ENCODE measurements around the gene NIN. TPM values are rescaled to one million over a fixed set of nuclear protein-coding genes. Genes with fewer than 3 reads are reported as not detected.

Gene NIN
- total RNA-seq, 4 donors from 2014 or later, result 22.3 to 25.5 (median 22.5) TPM

DNA sequence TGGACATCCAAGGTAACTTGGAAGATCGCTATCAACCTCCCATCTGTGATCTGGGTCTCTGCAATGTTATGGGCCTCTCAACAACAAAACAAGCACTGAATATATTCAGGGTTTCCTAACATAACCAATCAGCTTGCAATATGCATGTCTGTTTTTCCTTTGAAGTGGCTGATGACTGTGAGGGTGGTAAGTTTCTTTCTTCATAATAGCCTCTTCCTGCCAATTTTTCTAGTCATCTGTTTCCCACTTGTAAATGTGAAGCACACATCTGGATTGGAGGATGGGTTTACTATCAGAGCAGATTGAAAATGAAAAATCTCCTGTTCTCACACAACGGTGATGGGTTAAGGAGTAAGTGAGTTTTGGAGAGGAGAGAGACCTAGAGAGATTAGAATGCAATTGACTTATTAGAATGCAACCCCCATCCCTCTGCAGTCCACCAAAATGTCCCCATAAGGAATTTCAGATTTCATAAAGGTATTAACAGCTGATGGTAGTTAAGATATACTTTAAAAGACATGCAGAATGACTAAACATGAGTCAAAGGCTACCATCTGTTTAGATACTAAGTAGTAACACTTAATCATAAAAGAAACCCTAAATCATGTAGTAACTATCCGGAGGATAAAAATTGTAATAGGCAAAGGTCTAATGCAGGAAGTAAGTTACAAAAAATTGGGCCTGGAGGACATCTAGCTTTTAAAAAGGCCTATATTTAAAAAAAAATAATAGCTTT, 104.4 kb downstream of the NIN start:
- Histone ChIP-seq H3K36me3 (peaks cover 20 to 31% of the 10 kb centered on the region in 2 donors), H3K4me1 (no peaks in the 10 kb centered on the region), H3K9me3 (no peaks in the 10 kb centered on the region), H3K27me3 (no peaks in the 10 kb centered on the region), H3K4me3 (replicated peaks in 1 of 3) (no peak overlapping the region), H3K27ac (no peak overlapping the region)
- TF ChIP-seq, protein P1, sequence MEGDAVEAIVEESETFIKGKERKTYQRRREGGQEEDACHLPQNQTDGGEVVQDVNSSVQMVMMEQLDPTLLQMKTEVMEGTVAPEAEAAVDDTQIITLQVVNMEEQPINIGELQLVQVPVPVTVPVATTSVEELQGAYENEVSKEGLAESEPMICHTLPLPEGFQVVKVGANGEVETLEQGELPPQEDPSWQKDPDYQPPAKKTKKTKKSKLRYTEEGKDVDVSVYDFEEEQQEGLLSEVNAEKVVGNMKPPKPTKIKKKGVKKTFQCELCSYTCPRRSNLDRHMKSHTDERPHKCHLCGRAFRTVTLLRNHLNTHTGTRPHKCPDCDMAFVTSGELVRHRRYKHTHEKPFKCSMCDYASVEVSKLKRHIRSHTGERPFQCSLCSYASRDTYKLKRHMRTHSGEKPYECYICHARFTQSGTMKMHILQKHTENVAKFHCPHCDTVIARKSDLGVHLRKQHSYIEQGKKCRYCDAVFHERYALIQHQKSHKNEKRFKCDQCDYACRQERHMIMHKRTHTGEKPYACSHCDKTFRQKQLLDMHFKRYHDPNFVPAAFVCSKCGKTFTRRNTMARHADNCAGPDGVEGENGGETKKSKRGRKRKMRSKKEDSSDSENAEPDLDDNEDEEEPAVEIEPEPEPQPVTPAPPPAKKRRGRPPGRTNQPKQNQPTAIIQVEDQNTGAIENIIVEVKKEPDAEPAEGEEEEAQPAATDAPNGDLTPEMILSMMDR (IDR thresholded peaks at IDR 0.05), result no peak
- no peak for TF ChIP-seq POLR2A (IDR thresholded peaks at IDR 0.05)
- WGBS, 2 donors, result 86% methylated on average over 3 of the region's 3 CpGs
- no peak for DNase-seq
- intact Hi-C loops (cut with DNase I), result no loop called here

- H3K9me3 ChIP-seq, result no peaks in the 10 kb centered on the region
- H3K4me3 ChIP-seq (replicated peaks in 1 of 3), result no peak overlapping the region
- peaks cover 20 to 31% of the 10 kb centered on the region in 2 donors for H3K36me3 ChIP-seq
- H3K27ac ChIP-seq, result no peak overlapping the region
- 82 to 93% methylated on average over 5 of the region's 5 CpGs for WGBS, 2 donors
- no peak for TF ChIP-seq POLR2A (IDR thresholded peaks at IDR 0.05)
- TF ChIP-seq, protein P1 (IDR thresholded peaks at IDR 0.05), result no peak
- intact Hi-C loops (cut with DNase I), result no loop called here
- no peak for DNase-seq
- no peaks in the 10 kb centered on the region for H3K4me1 ChIP-seq
- H3K27me3 ChIP-seq, result no peaks in the 10 kb centered on the region
Observed at GRCh38 chr14:50725761-50726160, 105.2 kb downstream of the NIN start.

DNA sequence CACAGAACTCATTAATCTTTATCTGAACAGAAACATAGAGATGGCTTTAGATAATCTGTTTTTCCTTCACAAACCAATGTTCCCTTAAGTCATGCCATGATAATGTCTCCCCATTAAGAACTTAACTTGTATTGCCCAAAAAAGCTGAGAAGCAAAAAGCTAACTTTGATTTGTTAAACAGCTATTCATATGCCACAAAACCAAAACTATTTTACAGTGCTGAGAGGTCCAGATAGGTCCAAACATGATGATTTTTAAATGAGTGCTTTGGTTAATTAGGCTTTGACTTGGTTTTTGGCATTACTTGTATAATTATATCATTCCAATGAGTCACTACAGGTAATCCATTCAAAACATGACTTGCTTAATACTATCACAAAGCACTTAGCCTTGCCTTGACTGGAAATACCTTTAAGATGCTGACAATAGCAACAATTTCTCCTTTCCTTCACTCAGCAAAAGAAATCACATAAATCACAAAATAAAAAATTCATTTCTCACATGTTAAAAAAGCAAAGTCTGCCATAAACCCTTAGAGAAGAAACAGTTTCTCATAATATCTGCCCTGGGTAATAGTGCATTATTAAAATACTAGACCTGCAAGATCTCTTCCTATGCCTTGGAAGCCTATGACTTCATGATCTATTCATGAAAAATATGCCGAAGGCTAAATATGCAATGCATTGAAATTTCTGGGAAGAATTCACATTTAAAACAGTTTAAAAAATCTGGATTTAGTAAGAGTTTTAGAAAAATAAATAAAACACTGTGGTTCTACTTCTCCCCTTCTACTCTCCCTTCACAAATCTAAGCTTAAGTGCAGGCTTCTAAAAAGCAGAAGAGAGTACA, 110.8 kb downstream of the NIN start:
- no peak for TF ChIP-seq POLR2A (IDR thresholded peaks at IDR 0.05)
- TF ChIP-seq, protein P1 (IDR thresholded peaks at IDR 0.05), result no peak
- no peaks in the 10 kb centered on the region for H3K27me3 ChIP-seq
- no peak overlapping the region for H3K27ac ChIP-seq
- H3K4me1 ChIP-seq, result no peaks in the 10 kb centered on the region
- intact Hi-C loops (cut with DNase I), result loop anchor here (10.0 kb wide), 2 partner anchors 55 to 95 kb away; no protein-coding TSS in a partner anchor
- 91% methylated on average over 1 of the region's 1 CpG for WGBS, 2 donors
- no peaks in the 10 kb centered on the region for H3K9me3 ChIP-seq
- no peak for DNase-seq
- H3K36me3 ChIP-seq, result peaks cover 6 to 14% of the 10 kb centered on the region in 2 donors
- H3K4me3 ChIP-seq (replicated peaks in 1 of 3), result no peak overlapping the region

DNA sequence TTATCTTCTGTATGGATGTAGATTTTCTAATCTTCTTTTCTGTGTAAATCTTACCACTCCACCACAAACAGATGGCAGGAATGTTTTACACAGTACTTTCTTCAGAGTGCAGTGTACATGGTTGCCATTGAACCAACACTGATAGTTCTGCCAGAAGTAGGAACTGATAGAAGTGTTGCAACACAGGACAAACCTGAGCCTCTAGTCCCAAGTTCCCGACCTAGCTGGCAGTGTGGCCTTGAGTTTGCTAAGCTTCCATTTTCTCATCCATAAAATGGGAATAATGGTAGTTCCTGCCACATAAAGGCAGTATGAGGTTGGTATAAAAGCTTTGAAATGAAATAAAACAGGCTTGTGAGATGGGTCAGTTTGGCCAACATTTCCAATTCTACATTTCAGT, 112.0 kb downstream of the NIN start:
- WGBS, 2 donors, result 78 to 81% methylated on average over 1 of the region's 1 CpG
- Histone ChIP-seq H3K4me1 (no peaks in the 10 kb centered on the region), H3K4me3 (replicated peaks in 1 of 3) (no peak overlapping the region), H3K36me3 (peaks cover 0 to 7% of the 10 kb centered on the region in 2 donors), H3K9me3 (no peaks in the 10 kb centered on the region), H3K27ac (no peak overlapping the region), H3K27me3 (no peaks in the 10 kb centered on the region)
- no peak for TF ChIP-seq POLR2A (IDR thresholded peaks at IDR 0.05)
- TF ChIP-seq, protein P1 (IDR thresholded peaks at IDR 0.05), result no peak
- intact Hi-C loops (cut with DNase I), result loop anchor here (10.0 kb wide), 2 partner anchors 56 to 94 kb away; no protein-coding TSS in a partner anchor
- DNase-seq, result no peak
